SK-N-SH treated with all-trans-retinoic acid at 6 μM for 48 hours (cell line): ENCODE results near the gene CHTF8.

ENCODE experiments used
- BACH2 ChIP-seq: fragments of 250-450 bp; sonication (Bioruptor Pico); IDR thresholded peaks from 2 replicates; pipeline ENCODE4 v1.9.0; 2021; ENCODE audit warnings: mild to moderate bottlenecking, borderline replicate concordance
- ISL1 ChIP-seq: fragments of 250-450 bp; sonication (Bioruptor Pico); IDR thresholded peaks from 2 replicates; pipeline ENCODE4 v2.1.2; 2022; ENCODE audit warnings: mild to moderate bottlenecking, moderate library complexity
- POU6F1 ChIP-seq: fragments of 250-450 bp; sonication (Bioruptor Pico); IDR thresholded peaks from 2 replicates; pipeline ENCODE4 v1.8.0; 2021; ENCODE audit warnings: low read depth, mild to moderate bottlenecking, moderate library complexity, borderline replicate concordance
- ZFP30 ChIP-seq: fragments of 450-650 bp; formaldehyde crosslinking; IDR thresholded peaks from 2 replicates; pipeline ENCODE4 v1.5.0; 2022; ENCODE audit warnings: mild to moderate bottlenecking, moderate library complexity
- ZNF70 ChIP-seq: fragments of 450-650 bp; formaldehyde crosslinking; IDR thresholded peaks from 2 replicates; pipeline ENCODE4 v1.5.0; 2020; ENCODE audit warnings: mild to moderate bottlenecking, moderate library complexity
- TF ChIP-seq, protein P1 (sequence below): fragments of 250-450 bp; sonication (Bioruptor Pico); IDR thresholded peaks from 2 replicates; pipeline ENCODE4 v1.8.0; 2020; ENCODE audit warnings: mild to moderate bottlenecking, moderate library complexity, borderline replicate concordance

DNA sequence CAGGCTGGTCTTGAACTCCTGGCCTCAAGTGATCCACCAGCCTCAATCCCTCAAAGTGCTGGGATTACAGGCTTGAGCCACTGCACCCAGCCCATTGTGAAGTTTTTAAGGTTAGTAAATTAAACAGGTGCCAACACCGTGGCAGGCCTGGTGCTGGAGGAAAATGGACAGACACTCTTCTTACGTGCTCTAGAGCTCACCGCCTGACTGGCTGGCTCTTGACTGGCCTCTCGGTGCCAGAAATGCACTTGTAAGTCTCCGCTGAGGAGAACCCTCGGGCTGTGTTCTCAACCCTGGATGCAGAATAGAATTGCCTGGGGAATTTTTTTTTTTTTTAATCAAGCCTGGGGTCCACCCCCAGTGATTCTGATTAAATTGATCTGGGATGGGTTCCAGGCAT, 37.2 kb downstream of the CHTF8 start:
- TF ChIP-seq ZFP30 (CRISPR knock-in tag): no peak
- TF ChIP-seq ZNF70 (CRISPR knock-in tag): no peak
- TF ChIP-seq, protein P1, sequence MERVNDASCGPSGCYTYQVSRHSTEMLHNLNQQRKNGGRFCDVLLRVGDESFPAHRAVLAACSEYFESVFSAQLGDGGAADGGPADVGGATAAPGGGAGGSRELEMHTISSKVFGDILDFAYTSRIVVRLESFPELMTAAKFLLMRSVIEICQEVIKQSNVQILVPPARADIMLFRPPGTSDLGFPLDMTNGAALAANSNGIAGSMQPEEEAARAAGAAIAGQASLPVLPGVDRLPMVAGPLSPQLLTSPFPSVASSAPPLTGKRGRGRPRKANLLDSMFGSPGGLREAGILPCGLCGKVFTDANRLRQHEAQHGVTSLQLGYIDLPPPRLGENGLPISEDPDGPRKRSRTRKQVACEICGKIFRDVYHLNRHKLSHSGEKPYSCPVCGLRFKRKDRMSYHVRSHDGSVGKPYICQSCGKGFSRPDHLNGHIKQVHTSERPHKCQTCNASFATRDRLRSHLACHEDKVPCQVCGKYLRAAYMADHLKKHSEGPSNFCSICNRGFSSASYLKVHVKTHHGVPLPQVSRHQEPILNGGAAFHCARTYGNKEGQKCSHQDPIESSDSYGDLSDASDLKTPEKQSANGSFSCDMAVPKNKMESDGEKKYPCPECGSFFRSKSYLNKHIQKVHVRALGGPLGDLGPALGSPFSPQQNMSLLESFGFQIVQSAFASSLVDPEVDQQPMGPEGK (CRISPR knock-in tag): no peak
- no peak for TF ChIP-seq ISL1 (CRISPR knock-in tag)
- no peak for TF ChIP-seq POU6F1 (CRISPR knock-in tag)
- no peak for TF ChIP-seq BACH2 (CRISPR knock-in tag)
